GM19025 (cell line): ENCODE measurements around the gene GPD2.

ENCODE experiments used
- ATAC-seq: cut with Tn5 transposase; IDR thresholded peaks from one replicate; pipeline ENCODE4 v1.9.1; 2021; ENCODE audit warnings: mild to moderate bottlenecking, low read depth, moderate library complexity; ENCODE audit not compliant: unreplicated experiment

The GPD2 gene

GRCh38 chr2:156630579-156631337 lies 194.6 kb downstream of the GPD2 start:
- ATAC-seq, result no peak

GRCh38 chr2:156635646-156636045 lies 199.5 kb downstream of the GPD2 start:
- ATAC-seq, result no peak
